Liver (tissue), 9 donors: ENCODE data around the gene ZCWPW1. TPM values are rescaled to one million over a fixed set of nuclear protein-coding genes. Genes with fewer than 3 reads are reported as not detected.

Experiments
- DNase-seq: peaks from one replicate; pipeline ENCODE4 v3.0.0-alpha.2; 2017; ENCODE audit warnings: low spot score
- H3K27ac ChIP-seq, 2 donors: one replicate each; pipeline ENCODE4 v1.7.0; 2013; ENCODE audit warnings: inconsistent platforms in 2 of 2, low read length in 2 of 2, control low read depth in 1 of 2, low read depth in 1 of 2, mild to moderate bottlenecking in 1 of 2
- H3K27me3 ChIP-seq, 4 donors: one replicate each; pipeline versions ENCODE4 v1.6.1 to v1.7.0; 2013; ENCODE audit warnings: low read length in 3 of 4, inconsistent platforms in 1 of 4, mild to moderate bottlenecking in 1 of 4, moderate library complexity in 1 of 4; ENCODE audit not compliant: control insufficient read depth in 4 of 4, insufficient read depth in 4 of 4
- H3K36me3 ChIP-seq, 4 donors: one replicate each; pipeline versions ENCODE4 v1.6.1 to v1.7.0; 2013; ENCODE audit warnings: low read length in 3 of 4, mild to moderate bottlenecking in 3 of 4, low read depth in 1 of 4, moderate library complexity in 1 of 4; ENCODE audit not compliant: control insufficient read depth in 4 of 4, insufficient read depth in 3 of 4
- H3K4me1 ChIP-seq, 4 donors: one replicate each; pipeline versions ENCODE4 v1.6.1 to v1.7.0; 2013; ENCODE audit warnings: low read length in 3 of 4, mild to moderate bottlenecking in 3 of 4, moderate library complexity in 1 of 4; ENCODE audit not compliant: control insufficient read depth in 4 of 4, insufficient read depth in 4 of 4
- H3K4me3 ChIP-seq, 3 donors: one replicate each; pipeline versions ENCODE4 v1.6.1 to v1.7.0; 2013; ENCODE audit warnings: low read length in 3 of 3, control low read depth in 1 of 3, low read depth in 1 of 3, mild to moderate bottlenecking in 1 of 3
- H3K9ac ChIP-seq, 2 donors: one replicate each; pipeline ENCODE4 v1.7.0; 2013; ENCODE audit warnings: low read length in 2 of 2, mild to moderate bottlenecking in 2 of 2, moderate library complexity in 2 of 2, control low read depth in 1 of 2, low read depth in 1 of 2
- H3K9me3 ChIP-seq, 4 donors: one replicate each; pipeline versions ENCODE4 v1.6.1 to v1.7.0; 2013; ENCODE audit warnings: low read length in 3 of 4; ENCODE audit not compliant: control insufficient read depth in 4 of 4
- ATF3 ChIP-seq: IDR thresholded peaks from 2 replicates; pipeline ENCODE4 v1.6.1; 2016; ENCODE audit warnings: antibody characterized with exemption
- CTCF ChIP-seq: fragments of 150-350 bp; IDR thresholded peaks from 2 replicates; pipeline ENCODE4 v1.5.1; 2017; ENCODE audit warnings: improper control_type of control experiment, low read depth, low read length; ENCODE audit not compliant: missing input control
- EGR1 ChIP-seq, 2 donors: IDR thresholded peaks; 2 replicates each; pipeline ENCODE4 v1.6.1; 2016 to 2018; ENCODE audit warnings: antibody characterized with exemption in 2 of 2, low read depth in 2 of 2
- FOXA2 ChIP-seq: IDR thresholded peaks from 2 replicates; pipeline ENCODE4 v1.6.1; 2016; ENCODE audit warnings: antibody characterized with exemption
- GABPA ChIP-seq, 2 donors: IDR thresholded peaks in 1 of 2; conservative IDR thresholded peaks in 1 of 2; 2 replicates each; pipeline ENCODE4 v1.6.1; 2016; ENCODE audit warnings: antibody characterized with exemption in 2 of 2, mild to moderate bottlenecking in 1 of 2, moderate library complexity in 1 of 2
- HNF4A ChIP-seq, 2 donors: conservative IDR thresholded peaks; 2 replicates each; pipeline ENCODE4 v1.6.1; 2016; ENCODE audit warnings: antibody characterized with exemption in 2 of 2, mild to moderate bottlenecking in 2 of 2
- HNF4G ChIP-seq: IDR thresholded peaks from 2 replicates; pipeline ENCODE4 v1.6.1; 2016; ENCODE audit warnings: antibody characterized with exemption
- JUND ChIP-seq, 2 donors: IDR thresholded peaks; 2 replicates each; pipeline ENCODE4 v1.6.1; 2016; ENCODE audit warnings: antibody characterized with exemption in 2 of 2
- MAX ChIP-seq: IDR thresholded peaks from 2 replicates; pipeline ENCODE4 v1.6.1; 2016; ENCODE audit warnings: antibody characterized with exemption
- NR2F2 ChIP-seq: IDR thresholded peaks from 2 replicates; pipeline ENCODE4 v1.6.1; 2016; ENCODE audit warnings: antibody characterized with exemption
- RAD21 ChIP-seq, 2 donors: IDR thresholded peaks; 2 replicates each; pipeline ENCODE4 v1.6.1; 2016; ENCODE audit warnings: antibody characterized with exemption in 2 of 2, mild to moderate bottlenecking in 2 of 2
- REST ChIP-seq: IDR thresholded peaks from 2 replicates; pipeline ENCODE4 v1.6.1; 2016; ENCODE audit warnings: antibody characterized with exemption, mild to moderate bottlenecking
- RXRA ChIP-seq, 2 donors: IDR thresholded peaks; 2 replicates each; pipeline ENCODE4 v1.6.1; 2017 to 2018; ENCODE audit warnings: antibody characterized with exemption in 2 of 2, mild to moderate bottlenecking in 1 of 2
- TAF1 ChIP-seq: conservative IDR thresholded peaks from 2 replicates; pipeline ENCODE4 v1.6.1; 2016; ENCODE audit warnings: antibody characterized with exemption, mild to moderate bottlenecking
- YY1 ChIP-seq: IDR thresholded peaks from 2 replicates; pipeline ENCODE4 v1.6.1; 2016; ENCODE audit warnings: antibody characterized with exemption, mild to moderate bottlenecking
- ZBTB33 ChIP-seq: IDR thresholded peaks from 2 replicates; pipeline ENCODE4 v1.6.1; 2016; ENCODE audit warnings: antibody characterized with exemption
- WGBS: extraction: QIAGEN DNeasy Blood & Tissue Kit; methylation state at CpG from one replicate; pipeline ENCODE4 v1.1.7; 2013; 5-methylcytosine and 5-hydroxymethylcytosine counted together
- polyA plus RNA-seq, 2 donors: library from polyadenylated mRNA; stranded (reverse) in 1 of 2; unstranded in 1 of 2; fragments of 200-250 nt in 1 of 2; fragments of >200 nt in 1 of 2; fragmentation: Nextera tagmentation in 1 of 2; extraction: Ambion mirVana in 1 of 2; gene quantifications; one replicate each; pipeline versions ENCODE4 v1.2.1 to v1.2.3, GENCODE V29; 2013 to 2015
- total RNA-seq, 2 donors: library from RNA; depleted of rRNA; stranded (reverse); fragments of >200 nt; gene quantifications; one replicate each; pipeline ENCODE4 v1.2.3, GENCODE V29; 2014
- donor health status: healthy.
- donor health status: healthy.
- donor health status: healthy.
- donor health status: healthy.
- donor health status: healthy.

The ZCWPW1 gene
- total and polyA plus RNA-seq, 4 donors, result 1.4 to 3.3 (median 2.8) TPM

GRCh38 chr7:100472854-100473499 is 44.5 kb upstream of the ZCWPW1 start:
- Histone ChIP-seq H3K36me3 (peaks cover 2 to 9% (median 8%) of the 10 kb centered on the region in 4 donors), H3K9ac (no peak overlapping the region), H3K27me3 (no peaks in the 10 kb centered on the region), H3K4me1 (peaks cover 2 to 17% (median 13%) of the 10 kb centered on the region in 4 donors), H3K9me3 (no peaks in the 10 kb centered on the region), H3K27ac (peak overlapping the region in 1 of 2 donors; percentile 8), H3K4me3 (no peak overlapping the region)
- TF ChIP-seq GABPA (IDR thresholded peaks at IDR 0.05 in 1 of 2, conservative IDR thresholded peaks at IDR 0.05 in 1 of 2) (no peak), RXRA (IDR thresholded peaks at IDR 0.05) (no peak), HNF4A (conservative IDR thresholded peaks at IDR 0.05) (no peak), HNF4G (no peak), RAD21 (IDR thresholded peaks at IDR 0.05) (no peak), NR2F2 (no peak), CTCF (no peak), TAF1 (no peak), FOXA2 (no peak), YY1 (no peak), JUND (IDR thresholded peaks at IDR 0.05) (no peak), MAX (no peak)
- WGBS, result 76% methylated on average over 14 of the region's 14 CpGs
- DNase-seq, result no peak

GRCh38 chr7:100472121-100472851 is 43.8 kb upstream of the ZCWPW1 start:
- Histone ChIP-seq H3K27ac (no peak overlapping the region), H3K36me3 (peaks cover 2 to 9% (median 8%) of the 10 kb centered on the region in 4 donors)

GRCh38 chr7:100471021-100471420 is 42.5 kb upstream of the ZCWPW1 start:
- H3K4me3 ChIP-seq, result no peak overlapping the region
- no peaks in the 10 kb centered on the region for H3K9me3 ChIP-seq
- no peak overlapping the region for H3K9ac ChIP-seq
- H3K4me1 ChIP-seq, result peaks cover 2 to 6% (median 4%) of the 10 kb centered on the region in 4 donors
- no peak overlapping the region for H3K27ac ChIP-seq
- no peak for DNase-seq
- TF ChIP-seq ZBTB33 (no peak), TAF1 (no peak), HNF4A (conservative IDR thresholded peaks at IDR 0.05) (no peak), RAD21 (IDR thresholded peaks at IDR 0.05) (no peak), ATF3 (no peak), JUND (IDR thresholded peaks at IDR 0.05) (no peak), GABPA (IDR thresholded peaks at IDR 0.05 in 1 of 2, conservative IDR thresholded peaks at IDR 0.05 in 1 of 2) (no peak), RXRA (IDR thresholded peaks at IDR 0.05) (no peak), EGR1 (IDR thresholded peaks at IDR 0.05; ENCODE audit: low read depth in 2 of 2) (no peak), REST (no peak)
- no peaks in the 10 kb centered on the region for H3K27me3 ChIP-seq
- 59% methylated on average over 4 of the region's 4 CpGs for WGBS
- H3K36me3 ChIP-seq, result peaks cover 2 to 9% (median 8%) of the 10 kb centered on the region in 4 donors

More at GRCh38 chr7:100472121-100472851, 43.8 kb upstream of the ZCWPW1 start:
- H3K4me1 ChIP-seq, result peaks cover 2 to 15% (median 12%) of the 10 kb centered on the region in 4 donors
- no peak overlapping the region for H3K9ac ChIP-seq
- no peak for DNase-seq
- no peak overlapping the region for H3K4me3 ChIP-seq
- WGBS, result 79% methylated on average over 16 of the region's 16 CpGs
- no peaks in the 10 kb centered on the region for H3K9me3 ChIP-seq
- no peaks in the 10 kb centered on the region for H3K27me3 ChIP-seq
- TF ChIP-seq MAX (no peak), HNF4G (no peak), EGR1 (IDR thresholded peaks at IDR 0.05; ENCODE audit: low read depth in 2 of 2) (no peak), GABPA (IDR thresholded peaks at IDR 0.05 in 1 of 2, conservative IDR thresholded peaks at IDR 0.05 in 1 of 2) (no peak), NR2F2 (no peak), YY1 (no peak)
